Activated CD4-positive, CD25-positive, alpha-beta regulatory T cell (primary cell): ENCODE data around the gene CAPN10.

Experiments used
- DNase-seq, 4 experiments: peaks; one replicate each; lab custom pipeline; 2025; lab: John Stamatoyannopoulos, UW

Gene CAPN10

DNA sequence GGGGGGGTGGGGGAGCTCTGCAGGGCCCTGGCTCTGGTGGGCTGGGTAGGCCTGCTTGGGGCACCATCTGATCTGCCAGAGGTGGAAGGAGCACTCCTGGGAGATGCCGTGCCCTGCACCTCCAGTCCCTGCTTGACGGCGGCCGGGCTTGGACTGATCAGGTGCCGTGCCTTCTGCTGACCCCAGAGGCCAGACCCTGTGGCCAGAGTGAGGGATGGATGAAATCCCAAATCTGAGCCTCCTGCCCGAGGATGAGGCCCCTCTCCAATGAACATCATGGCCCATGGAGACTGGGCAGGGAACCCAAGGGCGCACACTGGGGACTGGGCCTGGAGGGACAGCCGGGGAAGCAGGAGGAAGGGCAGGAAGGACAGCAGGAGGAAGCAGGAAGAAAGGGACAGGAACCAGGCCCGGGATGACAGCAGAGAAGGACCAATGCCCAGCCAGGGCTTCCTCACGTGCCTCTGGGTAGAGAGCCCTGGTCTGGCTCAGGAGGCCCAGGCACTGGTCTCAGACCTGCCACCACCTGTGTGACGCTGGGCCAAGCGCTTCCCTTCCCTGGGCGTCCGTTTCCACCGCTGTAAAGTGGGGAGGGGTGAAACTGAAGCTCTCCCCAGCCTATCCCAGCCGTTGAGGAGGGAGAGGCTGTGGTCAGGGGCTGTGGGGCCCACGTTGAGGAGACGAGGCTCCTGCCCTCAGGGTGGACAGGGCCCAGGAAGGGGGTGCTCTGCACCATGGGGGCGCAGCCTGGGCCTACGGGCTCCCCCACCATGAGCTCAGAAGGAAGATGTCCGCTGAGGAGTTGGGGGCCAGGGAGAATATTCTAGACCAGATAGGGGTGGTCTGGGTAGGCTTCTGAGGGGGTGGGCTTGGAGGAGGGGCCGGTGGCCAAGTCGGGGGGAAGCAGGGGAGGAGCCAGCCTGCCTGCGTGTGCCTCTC lies 37.7 kb downstream of the CAPN10 start:
- no peak for DNase-seq

DNA sequence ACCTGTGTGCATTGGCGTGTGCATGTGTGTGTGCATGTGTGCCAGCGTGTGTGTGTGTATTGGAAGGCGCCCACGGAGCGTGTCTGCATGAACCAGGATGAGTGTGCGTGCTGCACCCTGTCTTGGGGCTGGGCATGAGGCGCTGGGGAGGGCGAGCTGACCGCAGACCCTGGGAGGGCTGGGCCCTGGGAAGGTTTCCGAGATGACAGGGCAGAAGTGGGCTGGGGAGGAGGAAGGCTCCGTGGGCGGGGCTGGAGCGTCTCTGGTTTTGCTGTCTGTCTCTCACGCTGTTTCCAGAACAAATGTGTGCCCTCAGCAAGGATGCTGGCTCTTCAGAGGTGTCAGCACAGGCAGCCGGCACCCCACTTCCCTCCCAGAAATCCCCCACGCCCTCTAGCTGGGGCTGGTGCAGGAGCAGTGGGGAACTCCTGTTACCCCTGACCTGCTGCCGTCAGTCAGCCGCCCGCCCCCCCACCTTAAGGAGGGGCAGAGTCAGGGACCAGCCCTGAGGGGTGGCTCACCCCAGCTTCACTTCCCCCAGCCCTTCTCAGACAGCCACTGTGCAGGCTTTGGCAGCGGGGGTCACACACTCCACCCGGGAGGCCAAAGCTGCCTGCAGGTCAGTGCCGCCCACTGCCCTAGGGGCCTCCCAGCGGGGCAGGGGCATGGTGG lies 38.6 kb downstream of the CAPN10 start, which contains the start of gene GPR35:
Gene GPR35, plus strand, starts transcription at position 531 of the 672 bp plus-strand sequence. CDS start 4,473 bp downstream, outside the sequence.
- DNase-seq: peak in 1 of 4 experiments; percentile 19

DNA sequence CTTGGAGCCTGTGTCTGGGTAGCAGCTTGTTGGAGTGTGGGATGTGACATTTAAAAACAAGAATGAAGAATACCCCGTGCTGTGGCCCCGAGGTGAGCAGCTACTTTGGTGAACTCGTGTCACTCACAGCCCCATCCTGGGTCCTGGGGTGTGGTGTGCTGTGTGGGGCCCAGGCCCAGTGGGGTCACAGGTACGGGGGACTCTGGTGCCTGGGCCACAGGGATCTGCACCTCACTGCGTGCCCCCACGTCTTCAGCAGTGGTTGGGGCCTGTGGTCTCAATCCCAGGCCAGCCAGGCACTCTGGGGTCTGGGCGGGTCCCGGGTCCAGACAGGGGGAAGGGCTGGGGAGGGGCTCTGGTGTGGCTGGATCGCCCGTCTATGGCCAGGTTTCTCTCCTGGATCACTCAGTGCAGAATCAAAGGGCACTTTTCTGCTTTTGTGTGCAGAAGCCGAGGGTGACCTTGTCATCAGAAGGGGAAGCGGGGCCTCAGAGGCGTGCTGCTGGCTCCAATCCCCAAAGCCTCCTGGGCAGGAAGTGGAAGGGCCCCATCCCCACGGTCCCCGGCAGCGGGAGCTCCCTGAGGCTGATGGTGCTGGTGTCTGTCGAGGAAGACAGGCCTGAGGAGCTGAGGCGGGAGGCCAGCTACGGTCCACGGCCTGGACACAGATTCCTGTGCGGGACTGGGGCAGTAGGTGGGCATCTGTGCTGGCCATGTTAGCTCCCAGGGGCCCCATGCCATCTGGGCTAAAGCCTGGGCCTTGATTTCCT lies 40.2 kb downstream of the CAPN10 start:
- DNase-seq: no peak

DNA sequence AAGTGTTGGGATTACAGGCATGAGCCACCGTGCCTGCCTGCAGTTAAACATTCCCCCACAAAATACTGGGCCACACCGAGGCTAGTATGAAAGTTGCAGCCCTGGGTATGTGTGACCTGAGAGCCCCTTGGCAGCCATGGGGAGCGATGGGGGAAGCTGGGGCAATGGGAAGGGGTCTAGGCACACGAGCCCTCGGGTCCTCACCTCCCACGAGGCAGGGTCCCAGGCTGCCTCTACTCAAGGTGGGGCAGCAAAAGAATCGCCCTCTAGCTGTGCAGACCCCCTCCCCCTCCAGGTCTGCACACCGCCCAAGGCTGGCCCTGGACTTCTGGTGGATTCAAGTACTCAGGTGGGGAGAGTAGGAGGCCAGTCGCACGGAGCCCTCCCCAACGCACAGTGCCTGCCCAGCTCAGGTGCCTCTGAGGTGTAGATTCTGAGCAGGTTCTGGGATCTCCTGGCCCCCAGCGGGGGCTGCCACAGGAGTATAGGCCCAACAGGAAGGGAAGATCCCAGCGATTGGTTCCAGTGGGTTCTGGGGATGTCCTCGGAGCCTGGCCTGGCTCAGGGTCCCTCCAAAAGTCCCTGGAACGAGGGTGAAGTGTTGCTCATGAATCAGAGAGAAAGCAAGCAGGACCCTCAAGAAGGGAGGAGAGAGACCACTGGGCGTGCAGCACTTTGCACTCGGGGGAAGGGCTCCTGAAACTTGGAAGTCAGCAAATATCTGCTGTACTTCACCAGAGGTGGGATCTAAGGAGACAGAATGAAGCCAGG lies 41.4 kb downstream of the CAPN10 start:
- DNase-seq: no peak

DNA sequence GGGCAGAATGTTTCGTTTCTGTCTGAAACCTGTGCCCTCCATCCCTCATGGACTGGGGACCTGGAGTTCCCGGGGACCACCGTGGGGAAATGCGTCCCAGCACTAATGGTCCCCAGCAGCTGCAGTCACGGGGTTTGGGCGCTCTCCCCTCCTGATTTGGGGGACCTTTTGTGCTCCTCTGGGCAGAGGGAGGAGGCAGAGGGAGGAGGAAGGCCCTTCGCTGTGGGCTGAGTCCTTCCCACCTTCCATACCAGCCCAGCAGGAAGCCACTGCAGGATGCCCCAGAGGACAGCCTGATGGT lies 41.9 kb downstream of the CAPN10 start:
- no peak for DNase-seq

DNA sequence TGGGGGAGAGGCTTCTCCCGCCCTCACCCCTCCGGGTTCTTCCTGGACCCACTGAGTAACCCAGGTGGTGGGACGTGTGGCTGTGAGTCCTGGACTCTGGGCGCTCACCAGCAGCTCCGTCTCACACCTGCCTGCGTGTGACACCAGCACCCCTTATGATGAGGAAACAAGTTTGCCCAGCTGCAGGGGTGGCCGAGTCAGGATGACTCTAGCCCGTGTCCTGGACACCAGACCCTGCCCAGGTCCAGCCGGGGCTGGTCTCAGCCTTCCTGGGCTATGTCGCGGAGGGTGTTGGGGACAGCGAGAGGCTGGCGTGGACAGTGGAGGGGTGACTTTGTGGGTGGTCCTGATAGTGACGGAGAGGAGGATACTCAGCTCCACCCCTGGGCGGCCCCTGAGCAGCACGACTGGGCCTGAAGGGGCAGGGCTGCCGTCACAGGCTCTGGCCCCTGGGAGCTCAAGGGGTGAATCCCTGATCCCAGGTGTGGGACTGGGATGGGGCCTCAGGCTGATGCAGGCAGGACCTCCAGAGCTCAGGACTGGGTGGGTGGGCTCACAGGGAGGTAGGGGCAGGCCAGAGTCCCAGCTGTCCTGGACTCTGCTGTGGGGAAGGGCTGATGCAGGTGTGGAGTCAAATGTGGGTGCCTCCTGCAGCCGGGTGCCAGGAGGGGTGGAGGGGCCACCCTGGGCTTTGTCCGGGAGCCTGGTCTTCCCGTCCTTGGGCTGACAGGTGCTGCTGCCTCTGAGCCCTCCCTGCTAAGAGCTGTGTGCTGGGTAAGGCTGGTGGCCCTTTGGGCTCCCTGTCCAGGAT lies 42.5 kb downstream of the CAPN10 start:
- DNase-seq: no peak

DNA sequence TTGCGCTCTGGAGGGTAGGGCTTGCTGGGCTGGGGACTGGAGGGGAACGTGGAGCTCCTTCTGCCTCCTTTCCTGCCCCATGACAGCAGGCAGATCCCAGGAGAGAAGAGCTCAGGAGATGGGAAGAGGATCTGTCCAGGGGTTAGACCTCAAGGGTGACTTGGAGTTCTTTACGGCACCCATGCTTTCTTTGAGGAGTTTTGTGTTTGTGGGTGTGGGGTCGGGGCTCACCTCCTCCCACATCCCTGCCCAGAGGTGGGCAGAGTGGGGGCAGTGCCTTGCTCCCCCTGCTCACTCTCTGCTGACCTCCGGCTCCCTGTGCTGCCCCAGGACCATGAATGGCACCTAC lies 43.1 kb downstream of the CAPN10 start:
- DNase-seq: no peak

DNA sequence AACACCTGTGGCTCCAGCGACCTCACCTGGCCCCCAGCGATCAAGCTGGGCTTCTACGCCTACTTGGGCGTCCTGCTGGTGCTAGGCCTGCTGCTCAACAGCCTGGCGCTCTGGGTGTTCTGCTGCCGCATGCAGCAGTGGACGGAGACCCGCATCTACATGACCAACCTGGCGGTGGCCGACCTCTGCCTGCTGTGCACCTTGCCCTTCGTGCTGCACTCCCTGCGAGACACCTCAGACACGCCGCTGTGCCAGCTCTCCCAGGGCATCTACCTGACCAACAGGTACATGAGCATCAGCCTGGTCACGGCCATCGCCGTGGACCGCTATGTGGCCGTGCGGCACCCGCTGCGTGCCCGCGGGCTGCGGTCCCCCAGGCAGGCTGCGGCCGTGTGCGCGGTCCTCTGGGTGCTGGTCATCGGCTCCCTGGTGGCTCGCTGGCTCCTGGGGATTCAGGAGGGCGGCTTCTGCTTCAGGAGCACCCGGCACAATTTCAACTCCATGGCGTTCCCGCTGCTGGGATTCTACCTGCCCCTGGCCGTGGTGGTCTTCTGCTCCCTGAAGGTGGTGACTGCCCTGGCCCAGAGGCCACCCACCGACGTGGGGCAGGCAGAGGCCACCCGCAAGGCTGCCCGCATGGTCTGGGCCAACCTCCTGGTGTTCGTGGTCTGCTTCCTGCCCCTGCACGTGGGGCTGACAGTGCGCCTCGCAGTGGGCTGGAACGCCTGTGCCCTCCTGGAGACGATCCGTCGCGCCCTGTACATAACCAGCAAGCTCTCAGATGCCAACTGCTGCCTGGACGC lies 43.6 kb downstream of the CAPN10 start:
- DNase-seq: no peak

DNA sequence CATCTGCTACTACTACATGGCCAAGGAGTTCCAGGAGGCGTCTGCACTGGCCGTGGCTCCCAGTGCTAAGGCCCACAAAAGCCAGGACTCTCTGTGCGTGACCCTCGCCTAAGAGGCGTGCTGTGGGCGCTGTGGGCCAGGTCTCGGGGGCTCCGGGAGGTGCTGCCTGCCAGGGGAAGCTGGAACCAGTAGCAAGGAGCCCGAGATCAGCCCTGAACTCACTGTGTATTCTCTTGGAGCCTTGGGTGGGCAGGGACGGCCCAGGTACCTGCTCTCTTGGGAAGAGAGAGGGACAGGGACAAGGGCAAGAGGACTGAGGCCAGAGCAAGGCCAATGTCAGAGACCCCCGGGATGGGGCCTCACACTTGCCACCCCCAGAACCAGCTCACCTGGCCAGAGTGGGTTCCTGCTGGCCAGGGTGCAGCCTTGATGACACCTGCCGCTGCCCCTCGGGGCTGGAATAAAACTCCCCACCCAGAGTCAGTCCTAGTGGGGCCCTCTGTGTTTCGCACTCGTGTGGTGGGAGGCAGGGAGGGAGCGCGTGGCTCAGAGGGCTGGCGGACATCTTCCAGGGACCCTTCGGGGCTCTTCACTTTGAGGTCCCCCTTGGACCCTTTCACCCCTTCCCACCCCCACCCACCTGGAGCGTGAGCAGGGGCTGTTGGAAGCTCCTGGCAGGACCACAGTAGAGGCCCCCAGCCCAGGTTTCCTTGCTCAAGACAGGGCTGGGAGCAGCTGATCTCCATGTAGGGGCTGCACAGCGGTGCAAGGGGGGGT lies 44.4 kb downstream of the CAPN10 start:
- no peak for DNase-seq

DNA sequence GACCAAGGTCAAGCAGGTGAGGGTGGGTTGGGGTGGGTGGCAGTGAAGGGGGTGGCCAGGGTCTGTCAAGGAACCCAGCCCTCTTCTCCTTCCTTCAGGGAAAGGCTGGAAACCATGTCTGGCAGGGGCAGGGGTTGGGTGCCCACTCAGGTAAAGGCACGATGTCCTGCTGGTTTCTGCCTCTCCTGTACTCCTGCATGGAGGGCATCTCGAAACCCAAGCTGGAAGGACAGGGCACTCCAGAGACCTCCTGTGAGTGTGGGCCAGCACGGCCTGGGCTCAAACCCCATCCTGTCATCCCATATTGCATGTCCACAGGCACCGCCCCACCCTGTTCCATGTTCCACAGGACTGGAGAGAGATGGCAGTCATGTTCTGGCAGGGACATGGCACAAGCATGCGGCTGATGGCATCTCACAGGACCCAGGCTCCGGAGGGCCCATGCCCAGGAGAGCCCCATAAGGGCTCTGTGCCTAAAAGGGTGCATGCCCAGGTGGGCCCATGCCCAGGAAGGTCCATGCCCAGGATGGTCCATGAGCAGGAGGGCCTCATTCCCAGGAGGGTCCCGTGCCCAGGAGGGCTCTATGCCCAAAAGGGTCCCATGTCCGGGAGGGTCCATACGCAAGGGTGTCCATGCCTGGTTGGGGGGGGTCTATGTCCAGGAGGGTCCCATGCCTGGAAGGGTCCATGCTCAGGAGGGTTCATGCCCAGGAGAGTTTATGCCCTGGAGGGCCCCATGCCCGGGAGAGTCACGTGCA lies 45.2 kb downstream of the CAPN10 start:
- DNase-seq: no peak

DNA sequence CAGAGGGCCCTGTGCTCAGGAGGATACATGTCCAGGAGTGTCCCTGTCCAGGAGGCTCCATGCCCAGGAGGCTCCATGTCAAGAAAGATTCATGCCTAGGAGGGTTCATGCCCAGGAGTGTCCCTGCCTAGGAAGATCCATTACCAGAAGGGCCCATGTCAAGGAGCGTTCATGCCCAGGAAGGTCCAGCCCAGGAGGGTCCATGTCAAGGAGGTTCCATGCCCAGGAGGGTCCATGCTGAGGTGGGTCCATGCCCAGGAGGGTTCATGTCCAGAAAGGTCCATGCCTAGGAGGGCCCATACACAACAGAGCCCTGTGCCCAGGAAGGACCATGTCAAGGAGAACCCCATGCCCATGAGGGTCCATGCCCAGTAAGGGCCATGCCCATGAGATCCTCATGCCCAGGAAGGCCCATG lies 45.8 kb downstream of the CAPN10 start:
- no peak for DNase-seq

DNA sequence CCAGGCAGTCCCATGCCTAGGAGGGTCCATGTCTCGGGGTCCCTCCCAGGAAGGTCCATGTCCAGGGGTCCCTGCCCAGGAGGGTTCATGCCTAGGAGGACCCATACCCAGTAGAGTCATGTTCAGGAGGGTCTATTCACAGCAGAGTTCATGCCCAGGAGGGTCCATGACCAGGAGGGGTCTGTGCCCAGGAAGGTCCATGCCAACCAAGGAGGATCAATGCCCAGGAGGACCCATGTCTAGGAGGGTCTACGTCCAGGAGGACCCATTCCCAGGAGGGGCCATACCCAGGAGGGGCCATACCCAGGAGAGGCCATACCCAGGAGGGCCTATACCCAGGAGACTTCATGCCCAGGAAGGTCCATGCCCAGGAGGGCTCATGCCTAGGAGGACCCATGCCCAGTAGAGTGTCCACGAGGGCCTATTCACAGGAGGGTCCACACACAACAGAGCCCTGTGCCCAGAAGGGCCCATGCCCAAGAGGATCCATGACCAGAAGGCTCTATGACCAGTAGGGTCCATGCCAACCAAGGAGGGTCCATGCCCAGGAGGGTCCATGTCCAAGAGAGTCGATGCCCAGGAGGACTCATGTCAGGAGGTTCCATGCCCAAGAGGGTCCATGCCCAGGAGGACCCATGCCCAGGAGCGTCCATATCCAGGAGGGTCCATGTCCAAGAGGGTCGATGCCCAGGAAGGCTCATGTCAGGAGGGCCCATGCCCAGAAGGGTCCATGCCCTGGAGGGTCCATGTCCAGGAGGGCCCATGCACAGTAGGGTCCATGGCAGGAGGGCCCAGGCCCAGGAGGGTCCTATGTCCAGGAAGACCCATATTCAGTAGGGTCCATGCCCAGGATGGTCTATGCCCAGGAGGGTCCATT lies 48.8 kb downstream of the CAPN10 start:
- no peak for DNase-seq

DNA sequence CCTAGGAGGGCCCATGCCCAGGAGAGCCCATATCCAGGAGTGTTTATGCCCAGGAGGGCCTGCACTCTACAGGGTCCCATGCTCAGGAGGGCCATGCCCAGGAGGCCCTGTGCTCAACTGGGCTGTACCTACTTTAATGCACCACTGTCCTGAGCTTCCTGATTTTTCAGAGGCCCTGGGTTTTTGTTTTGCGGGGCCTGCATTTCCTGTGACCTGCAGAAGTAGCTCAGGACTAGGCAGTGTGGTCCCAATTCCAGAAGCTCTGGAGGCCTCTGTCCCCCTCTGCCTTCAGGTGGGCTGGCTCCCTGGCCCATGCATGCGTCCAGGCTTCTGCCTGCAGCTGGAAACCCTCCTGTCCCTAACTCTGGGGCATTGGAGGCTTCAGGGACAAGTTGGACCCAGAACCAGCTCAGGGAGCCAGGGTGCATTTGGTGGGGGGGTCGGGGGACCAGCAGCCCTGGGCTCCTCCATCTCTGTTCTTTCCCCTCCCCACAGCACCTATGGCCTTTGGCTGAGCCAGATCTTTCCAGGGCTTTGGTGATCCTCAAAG lies 49.5 kb downstream of the CAPN10 start:
- DNase-seq: no peak

DNA sequence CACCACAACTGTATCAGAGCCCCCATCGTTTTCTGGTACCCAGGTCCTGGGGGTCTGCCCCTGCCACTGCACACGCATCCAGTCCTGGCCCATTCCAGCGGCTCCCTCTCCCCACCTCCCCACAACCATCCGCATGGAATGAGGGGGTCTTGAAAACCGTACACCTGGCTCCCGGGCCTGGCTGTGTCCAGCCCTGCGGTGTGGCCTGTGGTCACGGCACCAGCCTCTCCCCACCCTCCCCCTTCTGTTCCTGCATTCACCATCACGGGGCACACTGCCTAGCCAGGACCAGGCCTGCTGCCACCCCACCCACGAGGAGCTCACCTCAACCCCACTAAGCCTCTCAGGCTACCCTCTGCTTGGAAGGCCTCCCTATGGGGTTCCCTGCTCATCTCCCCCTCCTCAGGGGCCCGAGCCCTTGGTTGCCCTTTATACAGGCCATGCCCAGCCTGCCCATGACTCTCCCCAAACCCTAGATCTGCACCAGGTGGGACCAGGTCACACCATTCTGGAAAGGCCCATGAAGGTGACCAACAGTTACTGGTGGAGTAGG lies 50.1 kb downstream of the CAPN10 start:
- no peak for DNase-seq

DNA sequence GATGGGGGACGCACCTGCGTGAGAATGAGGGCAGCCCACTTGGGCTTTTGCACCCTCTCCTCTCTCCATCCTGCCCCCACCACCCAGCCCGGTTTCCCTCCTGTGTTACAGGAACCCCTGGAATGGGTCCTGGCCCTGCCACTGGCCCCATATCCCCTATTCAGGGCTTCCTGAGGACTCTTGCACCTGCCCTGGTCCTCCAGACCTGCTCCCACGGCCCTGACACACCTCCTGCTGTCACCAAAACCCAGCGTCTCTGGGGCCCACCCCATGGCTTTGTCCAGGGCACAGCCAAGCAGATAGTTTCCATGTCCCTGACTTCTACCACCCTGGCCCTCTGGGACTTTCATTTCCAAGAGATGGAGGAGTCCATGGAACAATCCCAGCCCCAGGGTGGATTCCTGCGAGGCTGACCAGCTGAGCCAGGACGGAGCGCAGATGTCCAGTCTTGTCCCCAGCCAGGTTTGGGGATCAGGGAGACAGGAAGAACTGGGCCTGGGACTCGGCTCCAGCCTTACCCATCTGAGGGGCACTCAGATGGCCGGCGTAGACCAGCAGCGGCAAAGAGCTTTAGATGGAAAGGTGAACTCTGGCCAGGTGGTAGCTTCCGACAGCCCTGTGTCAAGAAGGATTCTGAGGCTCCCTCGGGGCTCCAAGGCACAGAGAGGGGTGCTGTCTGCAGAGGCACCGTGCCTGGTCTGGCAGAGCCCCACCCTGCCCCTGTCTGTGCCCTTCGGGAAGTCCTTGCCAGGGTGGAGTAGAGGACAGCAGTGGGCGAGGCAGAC lies 50.8 kb downstream of the CAPN10 start:
- DNase-seq: no peak

DNA sequence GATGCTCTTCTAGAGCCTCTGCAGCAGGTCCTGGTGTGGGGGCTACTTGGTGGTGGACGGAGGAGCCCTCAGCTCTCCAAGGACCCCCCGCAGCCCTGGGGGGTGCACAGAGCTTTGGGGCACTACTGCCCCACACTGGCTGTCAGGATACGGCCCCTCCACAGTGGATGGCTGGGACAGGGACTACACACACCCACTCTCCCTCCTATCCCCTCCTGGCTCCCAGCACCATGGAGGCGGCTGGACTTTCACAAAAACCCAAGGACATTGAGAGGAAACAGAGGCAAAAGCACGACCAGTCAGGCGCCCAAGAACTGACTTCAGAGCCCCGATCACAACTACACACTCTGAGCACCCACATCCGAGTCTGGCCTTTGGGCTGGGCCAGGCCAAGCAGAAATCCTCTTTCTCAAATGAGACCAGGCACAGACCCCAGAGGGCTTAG lies 51.4 kb downstream of the CAPN10 start:
- no peak for DNase-seq
